ENCODE results near the gene LAMB2. TPM values are rescaled to one million over a fixed set of nuclear protein-coding genes. Genes with fewer than 3 reads are reported as not detected.

Gene LAMB2
- total RNA-seq, 4 donors from 2014 or later, result 609 to 1,229 (median 740) TPM

- peaks cover 71 to 84% (median 81%) of the 10 kb centered on the region in 4 donors for H3K36me3 ChIP-seq
- TF ChIP-seq POLR2AphosphoS5 (IDR thresholded peaks at IDR 0.05) (no peak), EP300 (IDR thresholded peaks at IDR 0.05) (no peak), POLR2A (IDR thresholded peaks at IDR 0.05; ENCODE audit: low read depth) (no peak), CTCF (IDR thresholded peaks at IDR 0.05) (no peak)
- H3K27me3 ChIP-seq, result no peaks in the 10 kb centered on the region
- no peak overlapping the region for H3K4me3 ChIP-seq
- 96% methylated on average over 12 of the region's 12 CpGs for WGBS
- peaks cover 17 to 45% (median 30%) of the 10 kb centered on the region in 4 donors for H3K4me1 ChIP-seq
- no peaks in the 10 kb centered on the region for H3K9me3 ChIP-seq
- intact Hi-C loops (cut with DNase I), result no loop called here
- peak overlapping the region in 2 of 4 donors; percentile 94 to 98 for H3K27ac ChIP-seq (replicated peaks in 1 of 4)
- DNase-seq (ENCODE audit: extremely low spot score), result no peak
Observed at GRCh38 chr3:49122022-49122421, 10.8 kb downstream of the LAMB2 start.

GRCh38 chr3:49121132-49121736 lies 11.6 kb downstream of the LAMB2 start:
- H3K4me3 ChIP-seq, result peak overlapping the region; percentile 72 to 97 (median 89)
- no peaks in the 10 kb centered on the region for H3K9me3 ChIP-seq
- peaks cover 17 to 46% (median 30%) of the 10 kb centered on the region in 4 donors for H3K4me1 ChIP-seq
- H3K27me3 ChIP-seq, result no peaks in the 10 kb centered on the region
- WGBS, result 76% methylated on average over 10 of the region's 17 CpGs
- TF ChIP-seq POLR2A (IDR thresholded peaks at IDR 0.05; ENCODE audit: low read depth) (no peak), POLR2AphosphoS5 (IDR thresholded peaks at IDR 0.05) (no peak), EP300 (IDR thresholded peaks at IDR 0.05) (no peak), CTCF (IDR thresholded peaks at IDR 0.05) (no peak)
- peaks cover 73 to 84% (median 81%) of the 10 kb centered on the region in 4 donors for H3K36me3 ChIP-seq
- peak overlapping the region; percentile 92 to 98 (median 94) for H3K27ac ChIP-seq (replicated peaks in 1 of 4)
- DNase-seq (ENCODE audit: extremely low spot score), result no peak
- intact Hi-C loops (cut with DNase I), result no loop called here

DNA sequence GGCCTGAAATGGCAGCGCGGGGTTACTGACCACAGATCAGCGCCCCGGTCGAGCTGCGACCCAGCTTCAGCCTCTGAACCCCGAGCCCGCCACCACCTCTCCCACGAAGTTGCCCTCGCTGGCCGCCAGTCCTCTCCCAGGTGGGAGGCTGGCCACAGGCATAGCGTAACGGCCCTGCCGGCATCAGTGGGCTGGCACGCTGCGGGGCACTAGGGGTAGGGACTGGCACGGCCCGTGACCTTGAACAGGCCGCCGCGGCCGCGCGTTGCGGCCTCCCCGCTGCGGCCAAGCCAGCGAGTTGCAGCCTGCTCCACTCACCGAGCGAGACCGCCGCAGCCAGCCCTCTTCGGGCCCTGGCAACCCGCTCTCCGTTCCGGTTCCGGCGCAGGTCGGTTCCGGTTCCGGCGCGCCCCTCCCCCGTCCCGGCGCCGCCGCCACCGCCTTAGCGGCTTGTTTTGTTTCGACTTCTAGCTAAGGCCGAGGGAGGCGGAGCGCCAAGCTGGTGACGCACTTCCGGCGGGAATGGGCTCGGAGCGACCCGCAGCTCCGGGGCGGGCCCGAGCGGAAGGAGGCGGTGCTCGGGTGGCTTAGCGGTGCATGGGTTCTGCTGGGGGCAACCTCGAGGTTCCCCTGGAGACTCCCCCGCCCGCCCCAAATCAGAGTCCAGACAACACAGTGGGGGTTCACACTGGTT lies 12.3 kb downstream of the LAMB2 start, which contains the start of gene USP19:
Gene USP19, minus strand, starts transcription at position 386 of the 694 bp plus-strand sequence. CDS start 1,678 bp downstream, outside the sequence.
- WGBS, result 0% methylated on average over 21 of the region's 70 CpGs
- intact Hi-C loops (cut with DNase I), result no loop called here
- peaks cover 73 to 84% (median 81%) of the 10 kb centered on the region in 4 donors for H3K36me3 ChIP-seq

GRCh38 chr3:49120096-49120437 lies 12.8 kb downstream of the LAMB2 start:
- Histone ChIP-seq H3K27me3 (no peaks in the 10 kb centered on the region), H3K27ac (replicated peaks in 1 of 4) (peak overlapping the region; percentile 92 to 98 (median 94)), H3K9me3 (no peaks in the 10 kb centered on the region), H3K4me1 (peaks cover 17 to 42% (median 30%) of the 10 kb centered on the region in 4 donors), H3K4me3 (peak overlapping the region; percentile 72 to 97 (median 89)), H3K36me3 (peaks cover 73 to 84% (median 81%) of the 10 kb centered on the region in 4 donors)
- DNase-seq (ENCODE audit: extremely low spot score), result no peak
- intact Hi-C loops (cut with DNase I), result no loop called here
- no peak for TF ChIP-seq POLR2AphosphoS5 (IDR thresholded peaks at IDR 0.05)
- TF ChIP-seq POLR2A (IDR thresholded peaks at IDR 0.05; ENCODE audit: low read depth), result no peak
- no peak for TF ChIP-seq CTCF (IDR thresholded peaks at IDR 0.05)
- TF ChIP-seq EP300 (IDR thresholded peaks at IDR 0.05), result no peak
- WGBS, result 0% methylated on average over 4 of the region's 9 CpGs

More for the DNA sequence above, 12.3 kb downstream of the LAMB2 start, which contains the start of gene USP19:
- peak within 1 kb of the TSS; percentile 72 to 97 (median 89) for H3K4me3 ChIP-seq
- H3K9me3 ChIP-seq, result no peaks in the 10 kb centered on the region
- peaks cover 17 to 46% (median 30%) of the 10 kb centered on the region in 4 donors for H3K4me1 ChIP-seq
- no peaks in the 10 kb centered on the region for H3K27me3 ChIP-seq
- peak; percentile 75 for TF ChIP-seq POLR2A (IDR thresholded peaks at IDR 0.05; ENCODE audit: low read depth)
- TF ChIP-seq POLR2AphosphoS5 (IDR thresholded peaks at IDR 0.05), result peak; percentile 97 to 99
- no peak for TF ChIP-seq EP300 (IDR thresholded peaks at IDR 0.05)
- peak in 1 of 3 experiments; percentile 17 for TF ChIP-seq CTCF (IDR thresholded peaks at IDR 0.05)
- peak; percentile 99 for DNase-seq (ENCODE audit: extremely low spot score)
- peak within 1 kb of the TSS; percentile 92 to 98 (median 94) for H3K27ac ChIP-seq (replicated peaks in 1 of 4)

Measured in esophagus muscularis mucosa (tissue), 4 donors.